Frontal cortex (tissue), 4 donors: ENCODE measurements around the gene BYSL. TPM values are rescaled to one million over a fixed set of nuclear protein-coding genes. Genes with fewer than 3 reads are reported as not detected.

Experiments used
- DNase-seq, 2 donors: peaks; one replicate each; pipeline ENCODE4 v3.0.0; 2012; ENCODE audit warnings: low spot score in 2 of 2
- FAIRE-seq: peaks from 2 replicates; lab custom pipeline; 2012; peaks lifted over from hg19 to GRCh38; lab: Jason Lieb, UNC
- total RNA-seq: library from RNA; depleted of rRNA; stranded (reverse); fragments of >200 nt; gene quantifications from one replicate; pipeline ENCODE4 v1.2.3, GENCODE V29; 2014
- donor health status: control.
- donor health status: control.
- donor health status: control.

The BYSL gene, protein sequence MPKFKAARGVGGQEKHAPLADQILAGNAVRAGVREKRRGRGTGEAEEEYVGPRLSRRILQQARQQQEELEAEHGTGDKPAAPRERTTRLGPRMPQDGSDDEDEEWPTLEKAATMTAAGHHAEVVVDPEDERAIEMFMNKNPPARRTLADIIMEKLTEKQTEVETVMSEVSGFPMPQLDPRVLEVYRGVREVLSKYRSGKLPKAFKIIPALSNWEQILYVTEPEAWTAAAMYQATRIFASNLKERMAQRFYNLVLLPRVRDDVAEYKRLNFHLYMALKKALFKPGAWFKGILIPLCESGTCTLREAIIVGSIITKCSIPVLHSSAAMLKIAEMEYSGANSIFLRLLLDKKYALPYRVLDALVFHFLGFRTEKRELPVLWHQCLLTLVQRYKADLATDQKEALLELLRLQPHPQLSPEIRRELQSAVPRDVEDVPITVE
- total RNA-seq = 14.7 TPM

DNA sequence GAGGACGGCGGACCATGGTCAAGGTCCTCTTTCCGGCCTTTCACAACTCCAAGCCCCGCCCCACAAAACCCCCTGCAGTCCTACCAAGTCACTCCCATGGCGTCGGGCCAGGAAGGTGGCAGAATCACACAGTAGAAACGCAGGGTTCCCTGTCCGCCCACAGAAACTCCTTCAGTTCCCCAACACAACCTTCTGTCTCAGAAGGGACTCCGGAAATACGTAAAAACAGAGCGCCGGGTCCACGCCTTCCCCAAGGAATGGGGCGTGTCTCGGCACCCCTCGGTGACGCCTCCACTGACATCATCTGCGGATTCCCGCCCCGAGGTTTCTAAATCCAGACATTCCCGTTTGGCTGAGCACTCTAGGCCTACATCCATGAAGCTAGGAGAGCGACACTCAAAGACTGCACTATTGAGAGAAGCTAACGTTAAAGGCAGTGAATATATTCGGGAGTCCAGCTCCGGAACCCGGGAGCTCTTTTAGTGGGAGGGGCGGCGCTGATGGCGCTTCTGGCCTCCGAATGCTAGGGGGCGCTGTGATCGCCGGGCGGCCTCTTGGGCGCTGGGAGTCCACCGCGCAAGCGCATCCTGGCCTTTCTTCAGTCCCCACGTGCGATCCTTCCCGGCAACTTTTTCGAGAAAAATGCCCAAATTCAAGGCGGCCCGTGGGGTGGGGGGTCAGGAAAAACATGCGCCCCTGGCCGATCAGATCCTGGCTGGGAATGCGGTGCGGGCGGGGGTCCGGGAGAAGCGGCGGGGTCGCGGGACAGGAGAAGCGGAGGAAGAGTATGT lies at the start of gene BYSL, which contains the start of gene MED20:
Gene BYSL, plus strand, starts transcription at position 579 of the 791 bp plus-strand sequence. Its CDS starts 64 bp downstream, at position 643.
Gene MED20, minus strand, starts transcription at position 219 of the 791 bp plus-strand sequence. Its CDS starts 121 bp downstream, at position 98.
- DNase-seq (peak; percentile 90 to 98), FAIRE-seq (no peak)

GRCh38 chr6:41871691-41872090 lies 49.6 kb upstream of the BYSL start:
- DNase-seq = no peak
- no peak for FAIRE-seq

DNA sequence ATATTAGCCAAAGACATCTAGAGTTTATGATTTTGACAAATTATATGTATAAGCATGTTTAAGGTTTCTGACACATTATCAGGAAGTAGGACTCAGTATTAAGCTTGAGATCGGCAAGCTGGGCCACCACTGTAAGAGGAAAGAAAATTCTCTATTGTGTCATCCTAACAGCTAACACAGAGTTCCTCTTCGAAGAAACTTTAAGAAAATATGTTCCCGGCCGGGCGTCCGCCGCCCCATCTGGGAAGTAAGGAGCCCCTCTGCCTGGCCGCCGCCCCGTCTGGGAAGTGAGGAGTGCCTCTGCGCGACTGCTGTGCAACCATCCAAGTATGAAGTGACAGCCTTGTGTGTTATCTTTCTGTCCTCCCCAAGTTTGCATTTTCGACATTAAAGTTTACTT lies 49.2 kb upstream of the BYSL start:
- no peak for DNase-seq
- no peak for FAIRE-seq

GRCh38 chr6:41874741-41875140 lies 46.6 kb upstream of the BYSL start:
- no peak for DNase-seq
- no peak for FAIRE-seq

GRCh38 chr6:41877051-41877680 lies 44.1 kb upstream of the BYSL start:
- FAIRE-seq = no peak

DNA sequence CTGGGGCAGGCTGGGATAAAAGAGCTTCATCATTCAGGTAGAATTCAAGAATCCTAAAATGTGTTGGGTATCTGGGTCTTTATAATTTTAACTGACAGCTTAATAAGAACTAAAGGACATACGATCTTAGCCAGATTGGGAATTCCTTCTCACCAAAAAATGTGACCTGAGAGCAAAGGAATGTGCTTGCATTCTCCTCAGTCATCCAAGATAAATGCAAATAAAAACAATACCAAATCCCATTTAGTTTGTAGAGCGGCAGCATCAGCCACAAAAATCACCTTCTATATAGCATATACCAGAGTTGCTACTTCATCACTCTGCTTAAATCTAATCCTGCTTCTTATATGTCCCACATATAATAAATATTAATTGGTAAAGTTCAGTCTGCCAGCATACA lies 43.1 kb upstream of the BYSL start:
- FAIRE-seq (no peak), DNase-seq (no peak)

More at GRCh38 chr6:41877051-41877680, 44.1 kb upstream of the BYSL start:
- no peak for DNase-seq

DNA sequence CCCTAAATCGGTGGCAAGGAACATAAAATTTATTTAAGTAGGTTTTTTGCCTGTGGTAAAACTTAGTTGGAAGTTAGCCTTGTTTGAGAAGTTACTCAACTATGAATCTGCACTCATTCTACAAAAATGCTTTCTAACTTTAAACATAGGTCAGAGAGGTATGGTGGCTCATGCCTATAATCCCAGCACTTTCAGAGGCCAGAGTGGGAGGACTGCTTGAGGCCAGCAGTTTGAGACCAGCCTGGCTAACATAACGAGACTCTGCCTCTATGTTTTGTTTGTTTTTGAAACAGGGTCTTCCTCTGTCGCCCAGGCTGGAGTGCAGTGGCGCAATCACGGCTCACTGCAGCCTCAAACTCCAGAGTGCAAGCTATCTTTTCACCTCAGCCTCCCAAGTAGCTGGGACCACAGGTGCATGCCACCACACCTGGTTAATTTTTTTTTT lies 42.3 kb upstream of the BYSL start:
- no peak for FAIRE-seq
- DNase-seq = no peak

DNA sequence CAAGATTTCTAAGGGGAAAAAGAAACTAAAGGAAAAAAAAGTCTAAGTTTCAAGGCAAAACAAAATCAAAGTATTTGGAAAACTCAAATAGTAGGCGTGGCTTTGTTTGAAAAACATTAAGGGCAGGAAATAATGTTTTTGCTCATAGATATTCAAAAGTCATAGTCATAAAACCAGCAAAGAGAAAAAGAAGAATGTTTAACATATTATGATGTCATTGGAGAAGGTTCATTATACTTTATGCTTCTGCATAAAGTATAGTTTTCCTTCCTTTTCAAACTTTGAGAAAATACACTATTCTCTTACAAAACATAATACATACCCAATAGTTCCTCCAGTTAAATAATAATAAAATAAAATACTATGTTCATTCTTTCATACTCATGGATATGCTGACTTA lies 39.8 kb upstream of the BYSL start:
- DNase-seq (no peak), FAIRE-seq (no peak)

DNA sequence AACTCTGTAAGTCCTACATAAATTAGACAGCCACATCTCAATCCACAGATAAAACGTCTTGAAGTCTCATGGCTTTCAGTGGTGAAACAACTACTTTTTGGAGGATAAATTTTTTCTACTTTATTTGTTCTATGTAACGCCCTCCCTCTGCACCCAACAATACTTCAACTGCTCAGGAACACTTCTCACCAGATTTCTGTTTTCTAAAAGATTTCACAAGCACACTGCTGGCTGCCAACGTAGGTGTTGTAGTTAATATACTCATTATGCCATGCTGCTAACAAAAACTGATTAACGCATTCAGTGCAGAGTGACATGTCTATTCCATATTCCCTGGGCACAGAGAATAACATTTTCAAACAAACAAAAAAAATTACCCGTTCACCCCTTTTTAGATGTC lies 36.3 kb upstream of the BYSL start:
- FAIRE-seq (no peak), DNase-seq (no peak)

DNA sequence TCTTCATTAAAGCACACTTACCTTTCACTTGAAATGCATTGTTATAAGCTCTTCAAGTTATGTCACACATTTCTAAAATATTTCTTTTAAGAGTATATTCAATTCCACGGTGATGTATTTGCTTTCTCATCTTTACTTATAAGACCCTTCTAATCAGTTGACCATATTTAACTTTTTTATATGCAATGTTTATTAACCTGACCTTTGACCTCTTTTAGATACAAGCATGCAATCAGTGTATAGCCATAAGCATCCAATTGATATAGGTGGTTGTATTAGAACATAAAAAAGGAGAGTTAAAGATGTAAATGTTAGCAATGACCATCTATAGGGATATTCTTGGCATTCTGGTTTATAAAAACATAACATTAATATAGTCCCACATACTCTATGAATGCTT lies 35.4 kb upstream of the BYSL start:
- DNase-seq = no peak
- no peak for FAIRE-seq

DNA sequence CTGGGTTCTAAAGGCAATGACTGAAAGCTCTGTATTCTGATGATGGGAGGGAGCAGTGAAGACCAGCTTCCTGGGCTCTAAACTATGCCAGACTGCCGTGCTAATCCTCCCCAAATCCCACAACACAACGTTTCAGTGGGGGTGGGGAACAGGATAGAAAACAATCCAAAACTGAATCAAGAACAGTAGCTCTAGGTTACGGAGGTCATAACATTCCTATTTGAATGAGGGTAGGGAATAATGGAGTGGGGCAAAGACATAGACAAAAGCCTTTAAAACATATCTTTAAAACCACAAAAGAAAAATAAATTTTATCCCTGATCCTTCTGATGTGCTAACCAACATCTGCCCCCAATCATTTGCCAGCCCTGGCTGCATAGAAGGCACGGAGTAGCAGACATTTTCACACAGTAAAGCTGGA lies 34.0 kb upstream of the BYSL start:
- FAIRE-seq (no peak), DNase-seq (no peak)

- no peak for FAIRE-seq
- DNase-seq = peak in 1 of 2 donors; percentile 15
These were observed 28.3 kb upstream of the BYSL start for GRCh38 chr6:41892921-41893564.

DNA sequence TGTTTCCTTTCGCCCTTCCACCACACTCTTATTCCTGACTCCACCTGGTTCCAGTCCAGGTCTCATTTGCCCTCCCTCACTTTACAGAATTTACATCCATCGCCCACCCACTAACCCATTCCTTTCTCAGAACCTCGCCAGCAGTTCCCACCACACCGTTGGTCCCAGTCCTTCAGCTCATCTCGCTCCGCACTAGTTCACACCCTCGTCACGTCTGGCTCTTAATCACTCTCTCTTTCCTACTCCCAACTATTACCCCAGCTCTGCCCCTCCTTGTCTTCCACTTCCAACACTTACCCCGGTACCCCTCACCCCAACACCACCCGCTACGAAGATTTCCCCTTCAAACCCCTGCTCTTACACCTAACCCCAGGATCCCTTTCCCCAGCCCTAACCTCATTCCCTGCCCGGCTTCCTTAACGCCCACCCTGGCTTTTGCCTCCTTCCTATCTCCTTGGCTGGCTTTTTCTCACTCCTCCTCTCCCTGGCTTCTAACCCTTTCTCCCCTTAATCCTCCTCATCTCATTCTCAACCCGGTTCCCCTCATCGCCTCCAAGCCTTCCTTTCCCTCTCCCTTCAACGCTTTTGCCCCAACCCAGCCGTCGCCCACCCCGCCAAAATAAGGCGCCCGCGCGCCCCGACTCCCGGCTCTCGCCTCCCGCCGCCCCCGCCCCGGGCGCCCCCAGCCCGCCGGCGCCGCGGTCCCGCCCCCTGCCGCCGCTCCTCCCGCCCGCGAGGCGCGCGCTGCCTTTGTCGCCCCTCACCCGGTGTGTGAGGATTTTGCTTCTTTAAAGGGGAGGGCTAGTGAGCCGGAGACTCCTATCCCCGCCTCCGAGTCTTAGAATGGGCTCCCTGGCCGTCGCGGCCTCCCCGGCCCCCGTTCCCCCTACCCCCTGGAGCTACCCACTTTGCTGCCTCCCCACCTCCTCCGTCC lies 26.7 kb upstream of the BYSL start:
- FAIRE-seq = no peak
- DNase-seq = peak in 1 of 2 donors; percentile 18

DNA sequence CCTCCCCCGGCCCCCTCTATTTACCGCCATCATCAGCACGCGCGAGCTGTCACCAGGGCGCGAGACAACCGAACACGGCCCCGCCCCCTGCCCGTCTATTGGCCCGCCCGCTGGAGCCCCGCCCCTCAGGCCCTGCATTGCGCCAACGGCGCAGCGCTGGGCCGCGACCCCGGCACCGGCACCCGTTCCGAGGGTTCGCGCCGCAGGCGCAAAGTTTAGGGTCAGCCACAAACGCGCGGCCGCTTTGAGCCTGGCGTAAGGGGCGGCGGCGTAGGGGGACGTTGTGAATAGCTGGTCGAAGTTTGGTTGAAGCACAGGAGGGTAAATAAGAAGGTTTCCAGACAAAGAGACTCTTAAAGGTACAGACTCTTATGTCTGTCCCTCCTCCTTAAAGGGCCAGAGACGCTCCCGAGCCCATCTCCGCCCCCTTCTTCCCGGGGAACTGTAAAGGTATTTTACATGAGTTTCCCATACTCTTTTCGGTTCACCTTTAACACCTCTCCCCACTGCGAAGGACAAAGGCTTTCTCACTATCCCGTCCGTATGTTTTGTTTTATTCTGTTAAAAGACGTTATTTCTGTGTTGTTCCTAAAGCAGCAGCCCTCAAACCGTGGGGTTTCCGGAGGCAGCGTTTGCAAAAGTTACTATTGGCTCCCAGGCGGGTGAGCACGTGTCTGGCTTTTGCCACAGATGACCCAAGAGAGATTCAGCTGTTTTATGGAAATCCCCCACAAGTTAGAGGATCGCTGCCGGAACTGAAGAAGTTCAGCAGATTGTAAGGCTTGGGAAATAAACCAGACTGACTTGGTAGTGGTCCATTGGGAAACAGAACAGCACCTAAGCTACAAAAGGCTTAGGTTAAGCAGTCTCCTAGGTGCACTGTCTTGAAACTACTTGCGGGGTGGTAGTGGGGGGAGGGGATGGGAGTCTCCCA lies 25.7 kb upstream of the BYSL start, which contains the start of gene USP49:
Gene USP49, minus strand, starts transcription at position 76 of the 934 bp plus-strand sequence. CDS start 88,392 bp downstream, outside the sequence.
- FAIRE-seq = no peak

GRCh38 chr6:41896281-41896680 lies 25.0 kb upstream of the BYSL start:
- no peak for DNase-seq

More for the DNA sequence above, 25.7 kb upstream of the BYSL start, which contains the start of gene USP49:
- peak; percentile 90 to 91 for DNase-seq

GRCh38 chr6:41900861-41901260 lies 20.4 kb upstream of the BYSL start:
- FAIRE-seq (no peak), DNase-seq (no peak)

More at GRCh38 chr6:41896281-41896680, 25.0 kb upstream of the BYSL start:
- no peak for FAIRE-seq

DNA sequence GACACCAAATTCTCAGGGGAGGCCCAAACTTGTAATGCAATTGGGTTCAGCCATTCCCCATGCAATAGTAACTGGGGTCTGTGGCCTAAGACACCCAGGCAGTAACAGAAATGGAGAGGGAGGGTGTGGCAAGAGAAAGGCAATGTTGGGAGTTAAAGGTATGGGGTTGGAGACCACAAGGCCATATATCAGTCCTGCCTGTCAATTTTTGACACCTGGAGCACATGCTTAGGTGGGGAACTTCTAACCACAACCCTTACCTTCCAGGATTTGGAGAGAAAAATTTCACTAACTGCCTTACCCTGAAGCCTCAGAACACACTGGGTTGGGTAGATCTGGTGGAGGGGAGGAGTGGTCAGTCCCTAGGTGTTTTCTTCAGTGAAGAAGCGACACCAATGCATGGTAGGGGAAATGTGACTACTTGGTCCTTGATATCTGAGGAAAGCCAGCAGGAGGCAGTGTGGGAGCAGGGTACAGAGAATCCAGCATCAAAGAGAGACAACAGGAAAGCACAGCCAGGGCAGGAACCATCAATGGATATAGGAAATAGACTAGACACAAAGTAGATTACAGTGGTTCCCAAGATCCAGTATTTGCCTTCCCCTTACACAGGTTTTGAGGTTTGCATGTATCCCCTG lies 19.3 kb upstream of the BYSL start:
- DNase-seq (no peak), FAIRE-seq (no peak)
